Measurements from ENCODE around the gene DNAJC1. TPM values are rescaled to one million over a fixed set of nuclear protein-coding genes. Genes with fewer than 3 reads are reported as not detected.
A peak's percentile ranks its signal among the peaks of the same experiment; 100 is the strongest.

Gene DNAJC1
- polyA plus RNA-seq, 2 of the 4 experiments (the other 2 are of a cell fraction): 19.2 to 34.2 TPM

DNA sequence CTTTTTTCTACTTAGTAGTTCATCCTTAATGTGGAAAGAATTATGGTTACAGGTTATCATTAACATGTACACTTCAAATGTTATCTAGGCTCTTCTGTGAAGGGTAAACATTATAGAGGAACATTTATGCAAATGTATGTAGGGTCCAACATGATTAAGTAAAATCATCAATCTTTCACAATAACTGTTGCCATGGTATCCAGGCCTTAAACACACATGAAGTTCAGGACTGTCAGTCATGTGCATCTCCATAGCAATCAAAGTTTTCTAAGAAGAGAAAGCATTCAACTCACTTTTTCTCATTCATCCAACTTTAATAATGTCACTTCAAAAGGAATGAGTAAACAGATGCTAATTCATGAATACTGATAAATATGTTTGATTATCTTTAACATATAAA is 83.6 kb downstream of the DNAJC1 start (continued):
- TF ChIP-seq, protein P1, sequence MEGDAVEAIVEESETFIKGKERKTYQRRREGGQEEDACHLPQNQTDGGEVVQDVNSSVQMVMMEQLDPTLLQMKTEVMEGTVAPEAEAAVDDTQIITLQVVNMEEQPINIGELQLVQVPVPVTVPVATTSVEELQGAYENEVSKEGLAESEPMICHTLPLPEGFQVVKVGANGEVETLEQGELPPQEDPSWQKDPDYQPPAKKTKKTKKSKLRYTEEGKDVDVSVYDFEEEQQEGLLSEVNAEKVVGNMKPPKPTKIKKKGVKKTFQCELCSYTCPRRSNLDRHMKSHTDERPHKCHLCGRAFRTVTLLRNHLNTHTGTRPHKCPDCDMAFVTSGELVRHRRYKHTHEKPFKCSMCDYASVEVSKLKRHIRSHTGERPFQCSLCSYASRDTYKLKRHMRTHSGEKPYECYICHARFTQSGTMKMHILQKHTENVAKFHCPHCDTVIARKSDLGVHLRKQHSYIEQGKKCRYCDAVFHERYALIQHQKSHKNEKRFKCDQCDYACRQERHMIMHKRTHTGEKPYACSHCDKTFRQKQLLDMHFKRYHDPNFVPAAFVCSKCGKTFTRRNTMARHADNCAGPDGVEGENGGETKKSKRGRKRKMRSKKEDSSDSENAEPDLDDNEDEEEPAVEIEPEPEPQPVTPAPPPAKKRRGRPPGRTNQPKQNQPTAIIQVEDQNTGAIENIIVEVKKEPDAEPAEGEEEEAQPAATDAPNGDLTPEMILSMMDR (IDR thresholded peaks at IDR 0.05): no peak
- TF ChIP-seq ZNF302 (CRISPR knock-in tag; IDR thresholded peaks at IDR 0.05) (no peak), GATA3 (IDR thresholded peaks at IDR 0.05; ENCODE audit: borderline replicate concordance) (no peak), HEYL (CRISPR knock-in tag; IDR thresholded peaks at IDR 0.05) (no peak), RNF2 (IDR thresholded peaks at IDR 0.05; ENCODE audit: borderline replicate concordance, low read depth) (no peak), CBX8 (IDR thresholded peaks at IDR 0.05) (no peak), FOSL2 (IDR thresholded peaks at IDR 0.05) (no peak), FOSL2 (CRISPR knock-in tag; IDR thresholded peaks at IDR 0.05) (no peak), KDM1A (IDR thresholded peaks at IDR 0.05; ENCODE audit: low read depth) (no peak), HOXB13 (CRISPR knock-in tag; IDR thresholded peaks at IDR 0.05; ENCODE audit: low read depth) (no peak), ZSCAN20 (CRISPR knock-in tag; IDR thresholded peaks at IDR 0.05) (no peak)
- TF ChIP-seq, protein P2, sequence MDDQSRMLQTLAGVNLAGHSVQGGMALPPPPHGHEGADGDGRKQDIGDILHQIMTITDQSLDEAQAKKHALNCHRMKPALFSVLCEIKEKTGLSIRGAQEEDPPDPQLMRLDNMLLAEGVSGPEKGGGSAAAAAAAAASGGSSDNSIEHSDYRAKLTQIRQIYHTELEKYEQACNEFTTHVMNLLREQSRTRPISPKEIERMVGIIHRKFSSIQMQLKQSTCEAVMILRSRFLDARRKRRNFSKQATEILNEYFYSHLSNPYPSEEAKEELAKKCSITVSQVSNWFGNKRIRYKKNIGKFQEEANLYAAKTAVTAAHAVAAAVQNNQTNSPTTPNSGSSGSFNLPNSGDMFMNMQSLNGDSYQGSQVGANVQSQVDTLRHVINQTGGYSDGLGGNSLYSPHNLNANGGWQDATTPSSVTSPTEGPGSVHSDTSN (IDR thresholded peaks at IDR 0.05): no peak

DNA sequence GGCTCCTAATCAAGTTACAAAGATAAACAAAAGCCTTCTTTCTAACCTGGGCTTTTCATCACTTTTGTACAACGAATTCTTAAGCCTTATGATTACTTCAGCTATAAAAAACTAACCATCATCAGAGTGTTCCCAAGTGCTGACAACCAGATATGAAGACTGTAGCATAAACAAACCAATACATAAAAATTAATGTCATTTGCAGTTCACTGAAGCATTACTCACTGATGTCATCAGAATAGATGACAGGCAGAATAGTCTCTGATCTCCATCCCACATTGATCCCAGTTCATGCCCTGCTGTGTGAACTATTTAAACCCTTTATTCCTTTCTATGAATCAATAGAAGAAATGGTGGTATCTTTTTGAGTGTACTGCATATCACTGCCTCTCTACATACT is 84.4 kb downstream of the DNAJC1 start:
- peak; percentile 72 for FAIRE-seq

DNA sequence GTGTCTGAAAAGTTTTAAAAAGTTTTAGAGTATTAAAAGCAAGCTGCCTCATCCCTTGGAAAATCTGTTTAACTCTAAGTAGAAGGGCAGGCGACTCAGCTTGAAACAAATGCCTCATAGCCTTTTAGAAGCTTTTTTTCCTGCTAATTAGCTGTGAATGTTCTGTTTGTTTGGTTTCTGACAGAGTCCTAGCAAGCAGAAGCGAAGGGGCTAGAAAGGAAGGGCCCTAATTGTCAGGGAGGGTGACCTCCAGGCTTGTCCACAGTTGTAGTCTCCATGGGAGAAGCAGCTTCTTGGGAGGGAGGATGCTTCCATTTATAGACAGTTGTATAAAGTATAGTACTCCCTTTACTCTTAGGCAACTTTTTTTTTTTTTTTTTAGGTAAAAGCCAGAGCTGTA is 90.9 kb downstream of the DNAJC1 start:
- CTCF ChIA-PET: no interaction called here
- TF ChIP-seq RAD21 (conservative IDR thresholded peaks at IDR 0.05 in 1 of 2, IDR thresholded peaks at IDR 0.05 in 1 of 2): no peak
- no peak for TF ChIP-seq HEYL (CRISPR knock-in tag; IDR thresholded peaks at IDR 0.05)
- TF ChIP-seq FOXS1 (CRISPR knock-in tag; IDR thresholded peaks at IDR 0.05): no peak
- TF ChIP-seq CHD4 (IDR thresholded peaks at IDR 0.05; ENCODE audit: borderline replicate concordance): no peak
- TF ChIP-seq KDM5A (IDR thresholded peaks at IDR 0.05): no peak
- no peak for TF ChIP-seq HOXB13 (CRISPR knock-in tag; IDR thresholded peaks at IDR 0.05; ENCODE audit: low read depth)
- TF ChIP-seq CHD2 (IDR thresholded peaks at IDR 0.05; ENCODE audit: low read length, partially characterized antibody): no peak
- TF ChIP-seq ESRRA (IDR thresholded peaks at IDR 0.05; ENCODE audit: borderline replicate concordance, low read length): no peak
- TF ChIP-seq CBX2 (IDR thresholded peaks at IDR 0.05; ENCODE audit: borderline replicate concordance, low read depth): no peak
- TF ChIP-seq NFE2L2 (conservative IDR thresholded peaks at IDR 0.05; ENCODE audit: low read length): no peak
- no peak for ATAC-seq
- H3K27ac ChIP-seq: no peak overlapping the region
- no peaks in the 10 kb centered on the region for H3K9me3 ChIP-seq
- WGBS (ENCODE audit: missing lambda C conversion rate): 77% methylated on average over 2 of the region's 2 CpGs
- FAIRE-seq: no peak
- no peaks in the 10 kb centered on the region for H3K4me1 ChIP-seq
- POLR2A ChIA-PET: no interaction called here
- no peak for DNase-seq (ENCODE audit: low read depth in 1 of 2, low spot score in 1 of 2)
- no peak overlapping the region for H3K4me3 ChIP-seq
- no peak overlapping the region for H3K4me2 ChIP-seq

More for the DNA sequence above, 84.4 kb downstream of the DNAJC1 start:
- Histone ChIP-seq H3K4me1 (no peaks in the 10 kb centered on the region), H3K27ac (no peak overlapping the region), H3K4me2 (no peak overlapping the region), H3K4me3 (no peak overlapping the region), H3K9me3 (no peaks in the 10 kb centered on the region)
- ChIA-PET CTCF (interaction anchor here (0.6 kb wide), 1 partner anchor 14 kb away, joined by 4 read pairs; no protein-coding TSS in a partner anchor), POLR2A (no interaction called here)
- TF ChIP-seq FOSB (CRISPR knock-in tag; IDR thresholded peaks at IDR 0.05): no peak
- TF ChIP-seq BHLHE40 (IDR thresholded peaks at IDR 0.05; ENCODE audit: low read depth, low read length): no peak
- no peak for TF ChIP-seq CBX8 (IDR thresholded peaks at IDR 0.05)
- no peak for TF ChIP-seq ZC3H11A (IDR thresholded peaks at IDR 0.05)
- DNase-seq (ENCODE audit: low read depth in 1 of 2, low spot score in 1 of 2) (no peak), ATAC-seq (no peak)
- WGBS (ENCODE audit: missing lambda C conversion rate): 23% methylated on average over 1 of the region's 1 CpG
